OCI-LY7 (cell line): Measurements from ENCODE around the gene PCDHGC4. TPM values are rescaled to one million over a fixed set of nuclear protein-coding genes. Genes with fewer than 3 reads are reported as not detected.
A peak's percentile ranks its signal among the peaks of the same experiment; 100 is the strongest.

Experiments
- BruUV-seq: library from RNA; stranded (reverse); fragments of 400-500 nt; replicated peaks from 2 replicates; lab custom pipeline; 2021; lab: Mats Ljungman, UMichigan
- CTCF ChIA-PET: fragments of 300-600 bp; sonication (Branson Sonifier 250); formaldehyde crosslinking; loops from one replicate; lab custom pipeline; 2022; ENCODE audit warnings: antibody characterized with exemption; ENCODE audit not compliant: unreplicated experiment; lab: Charles Lee
- POLR2A ChIA-PET: fragments of 300-600 bp; sonication (Branson Sonifier 250); formaldehyde crosslinking; loops from one replicate; lab custom pipeline; 2022; ENCODE audit warnings: antibody characterized with exemption; lab: Charles Lee
- DNase-seq: peaks from one replicate; pipeline ENCODE4 v3.0.0-alpha.2; 2015; ENCODE audit warnings: low spot score
- H2AFZ ChIP-seq: fragments of 200-600 bp; sonication (generic), shearing (Covaris generic); 2 replicates; pipeline ENCODE4 v1.6.1; 2014; ENCODE audit warnings: mild to moderate bottlenecking, antibody characterized with exemption, low read length, moderate library complexity
- H3K27ac ChIP-seq: fragments of 200-600 bp; sonication (generic); 2 replicates; pipeline ENCODE4 v1.5.1; 2014; ENCODE audit warnings: mixed run types, low read depth, mild to moderate bottlenecking, moderate library complexity, low read length, inconsistent platforms; ENCODE audit not compliant: poor library complexity, severe bottlenecking
- H3K36me3 ChIP-seq: fragments of 200-600 bp; sonication (generic); 2 replicates; pipeline ENCODE4 v1.6.1; 2014; ENCODE audit warnings: mild to moderate bottlenecking, antibody characterized with exemption, low read length, moderate library complexity, mixed read lengths; ENCODE audit not compliant: insufficient read depth
- H3K4me1 ChIP-seq: fragments of 200-600 bp; sonication (generic); 2 replicates; pipeline ENCODE4 v1.5.1; 2014; ENCODE audit warnings: mild to moderate bottlenecking, low read length; ENCODE audit not compliant: insufficient read depth, poor library complexity, severe bottlenecking
- H3K4me2 ChIP-seq: fragments of 200-600 bp; sonication (generic); 2 replicates; pipeline ENCODE4 v1.6.1; 2014; ENCODE audit warnings: mild to moderate bottlenecking, low read length
- H3K4me3 ChIP-seq: fragments of 200-600 bp; sonication (generic); 2 replicates; pipeline ENCODE4 v1.5.1; 2014; ENCODE audit warnings: mild to moderate bottlenecking, low read depth, low read length; ENCODE audit not compliant: poor library complexity, severe bottlenecking
- H3K79me2 ChIP-seq: fragments of 200-600 bp; sonication (generic); 2 replicates; pipeline ENCODE4 v1.6.1; 2016; ENCODE audit warnings: low read depth, mild to moderate bottlenecking, low read length, moderate library complexity, mixed read lengths; ENCODE audit not compliant: insufficient read depth
- H3K9me2 ChIP-seq: fragments of 200-600 bp; sonication (generic); 2 replicates; pipeline ENCODE4 v1.6.1; 2016; ENCODE audit warnings: mild to moderate bottlenecking, low read length, mixed read lengths; ENCODE audit not compliant: insufficient read depth
- H3K9me3 ChIP-seq: fragments of 200-600 bp; sonication (generic); 2 replicates; pipeline ENCODE4 v1.6.1; 2014; ENCODE audit warnings: mild to moderate bottlenecking, mixed run types, low read length, mixed read lengths
- H4K20me1 ChIP-seq: fragments of 200-600 bp; sonication (generic); 2 replicates; pipeline ENCODE4 v1.6.1; 2014; ENCODE audit warnings: mild to moderate bottlenecking, antibody characterized with exemption, low read length, moderate library complexity, mixed read lengths; ENCODE audit not compliant: insufficient read depth
- CTCF ChIP-seq: fragments of 200-600 bp; sonication (generic); conservative IDR thresholded peaks from 2 replicates; pipeline ENCODE4 v1.5.1; 2014; ENCODE audit warnings: mild to moderate bottlenecking, antibody characterized with exemption, low read length, moderate library complexity, mixed read lengths
- EZH2phosphoT487 ChIP-seq: fragments of 200-600 bp; sonication (generic); IDR thresholded peaks from 2 replicates; pipeline ENCODE4 v1.6.1; 2018; ENCODE audit warnings: low read depth, borderline replicate concordance, mild to moderate bottlenecking, mixed run types, antibody characterized with exemption, low read length, moderate library complexity, mixed read lengths
- intact Hi-C: fragments of 100-400 bp; cut with micrococcal nuclease; formaldehyde crosslinking; loops from one replicate; pipeline ENCODE4 v1.10.0; 2022; ENCODE audit not compliant: unreplicated experiment
- total RNA-seq, 2 experiments: library from RNA; depleted of rRNA in 1 of 2; stranded (reverse); fragments of >200 nt in 1 of 2; shearing (Covaris generic) in 1 of 2; gene quantifications; 2 replicates each; pipeline ENCODE4 v1.2.3, GENCODE V29; 2014 to 2022

The PCDHGC4 gene
- total RNA-seq, 2 experiments from 2014 or later: 7.0 to 8.4 TPM

- TF ChIP-seq EZH2phosphoT487: no peak
- no peak for TF ChIP-seq CTCF
- Histone ChIP-seq H3K9me3 (no peaks in the 10 kb centered on the region), H3K4me2 (no peak overlapping the region), H3K4me1 (no peaks in the 10 kb centered on the region), H3K4me3 (no peak overlapping the region), H3K36me3 (no peaks in the 10 kb centered on the region), H4K20me1 (no peaks in the 10 kb centered on the region), H3K79me2 (no peaks in the 10 kb centered on the region), H3K27ac (no peak overlapping the region), H3K9me2 (no peaks in the 10 kb centered on the region), H2AFZ (no peak overlapping the region)
- intact Hi-C loops: no loop called here
- CTCF ChIA-PET: no interaction called here
- POLR2A ChIA-PET: interaction anchor here (0.7 to 3.6 kb wide), 5 partner anchors 10 to 60 kb away, joined by 3 to 16 read pairs (median 4); partner anchors contain the start of gene PCDHGC3
- DNase-seq: no peak
- no TSS peak for BruUV-seq
These were observed 19.5 kb upstream of the PCDHGC4 start for GRCh38 chr5:141465351-141465750.

GRCh38 chr5:141475625-141476131, 9.2 kb upstream of the PCDHGC4 start, which contains the start of gene PCDHGC3:
Gene PCDHGC3, plus strand, starts transcription at chr5:141475966. Its CDS starts 151 bp downstream, at chr5:141476117.
- DNase-seq: peak; percentile 85
- Histone ChIP-seq H2AFZ (peak within 1 kb of the TSS; percentile 97), H3K4me3 (peak within 1 kb of the TSS; percentile 79), H3K27ac (peak within 1 kb of the TSS; percentile 50), H3K79me2 (peaks cover 43% of the 10 kb centered on the region), H3K4me1 (peaks cover 51% of the 10 kb centered on the region), H3K9me3 (no peaks in the 10 kb centered on the region), H3K36me3 (peaks cover 18% of the 10 kb centered on the region; the same call in 1 of the 2 replicates), H3K4me2 (peak within 1 kb of the TSS; percentile 84), H3K9me2 (no peaks in the 10 kb centered on the region), H4K20me1 (no peaks in the 10 kb centered on the region)
- POLR2A ChIA-PET: interaction anchor here (0.9 to 8.0 kb wide), 14 partner anchors 8 to 88 kb away, joined by 3 to 108 read pairs (median 8); no protein-coding TSS in a partner anchor
- peak; percentile 72 for TF ChIP-seq CTCF
- TF ChIP-seq EZH2phosphoT487: no peak
- no TSS peak for BruUV-seq
- intact Hi-C loops: loop anchor here (1.0 to 5.0 kb wide), 6 partner anchors 32 to 113 kb away; partner anchors contain the start of genes PCDHGA11 and PCDHGA5
- CTCF ChIA-PET: interaction anchor here (0.5 to 3.8 kb wide), 15 partner anchors 10 to 155 kb away, joined by 3 to 23 read pairs (median 4); partner anchors contain the start of genes PCDHGA12 and TAF7
